Muscle layer of duodenum (tissue), 2 donors: ENCODE results near the gene HEPHL1.

Experiments used
- H3K27ac ChIP-seq: one replicate; pipeline ENCODE4 v1.7.0; 2013; ENCODE audit warnings: mild to moderate bottlenecking, low read length
- H3K27me3 ChIP-seq: one replicate; pipeline ENCODE4 v1.7.0; 2013; ENCODE audit warnings: low read depth, mild to moderate bottlenecking, control low read depth, low read length
- H3K36me3 ChIP-seq, 2 donors: one replicate each; pipeline ENCODE4 v1.7.0; 2013; ENCODE audit warnings: low read length in 2 of 2, control low read depth in 1 of 2, mild to moderate bottlenecking in 1 of 2; ENCODE audit not compliant: insufficient read depth in 2 of 2, control insufficient read depth in 1 of 2
- H3K4me1 ChIP-seq, 2 donors: one replicate each; pipeline ENCODE4 v1.7.0; 2013; ENCODE audit warnings: low read length in 2 of 2, mild to moderate bottlenecking in 2 of 2, control low read depth in 1 of 2, moderate library complexity in 1 of 2; ENCODE audit not compliant: insufficient read depth in 2 of 2, control insufficient read depth in 1 of 2
- H3K4me3 ChIP-seq, 2 donors: one replicate each; pipeline ENCODE4 v1.7.0; 2013; ENCODE audit warnings: low read length in 2 of 2, low read depth in 1 of 2, mild to moderate bottlenecking in 1 of 2
- H3K9me3 ChIP-seq, 2 donors: one replicate each; pipeline ENCODE4 v1.7.0; 2013; ENCODE audit warnings: low read length in 2 of 2, control low read depth in 1 of 2, mild to moderate bottlenecking in 1 of 2; ENCODE audit not compliant: control insufficient read depth in 1 of 2
- donor health status: healthy.

Gene HEPHL1

DNA sequence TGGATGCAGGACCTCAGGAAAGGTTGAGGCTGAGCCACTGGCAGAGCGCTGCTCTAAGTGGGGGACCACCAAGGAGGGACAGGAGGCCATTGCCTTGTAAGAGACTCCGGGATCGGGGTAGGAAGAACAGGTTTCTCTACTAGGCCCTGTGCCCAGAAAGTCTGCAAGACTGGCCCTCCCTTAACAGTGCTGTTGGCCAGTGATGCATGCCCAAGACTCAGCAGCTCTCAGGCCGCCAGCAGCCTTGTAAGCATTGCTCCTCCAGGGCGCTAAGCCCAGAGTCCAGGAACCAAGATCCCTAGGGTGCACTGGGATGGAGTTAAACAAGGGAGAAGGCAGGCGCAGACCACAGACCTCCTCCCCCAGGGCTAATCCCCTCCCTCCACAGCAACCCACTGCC lies 68.2 kb downstream of the HEPHL1 start:
- Histone ChIP-seq H3K4me1 (no peaks in the 10 kb centered on the region), H3K27me3 (no peaks in the 10 kb centered on the region), H3K9me3 (peaks cover 0 to 10% of the 10 kb centered on the region in 2 donors), H3K27ac (no peak overlapping the region), H3K36me3 (no peaks in the 10 kb centered on the region), H3K4me3 (no peak overlapping the region)

DNA sequence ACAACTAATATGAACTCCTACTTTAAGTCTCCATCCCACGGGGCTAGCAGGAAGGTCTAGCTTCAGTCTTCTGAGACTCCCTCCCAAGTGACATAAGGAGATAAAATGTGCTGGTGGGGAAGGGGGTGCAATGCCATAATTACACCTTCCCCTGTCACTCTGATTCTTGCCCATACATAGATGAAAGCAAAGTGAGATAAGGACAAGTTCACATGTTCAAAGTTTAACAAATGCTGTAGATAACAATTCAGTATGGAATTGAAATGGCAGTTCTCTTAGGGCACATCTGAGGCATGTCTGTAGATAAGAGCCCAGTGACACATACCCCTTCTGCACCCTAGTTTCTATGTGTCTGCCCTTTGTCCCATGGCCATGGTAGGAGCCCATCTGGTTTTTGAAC lies 69.2 kb downstream of the HEPHL1 start:
- no peaks in the 10 kb centered on the region for H3K36me3 ChIP-seq
- no peak overlapping the region for H3K27ac ChIP-seq
- H3K27me3 ChIP-seq: no peaks in the 10 kb centered on the region
- H3K9me3 ChIP-seq: peaks cover 0 to 10% of the 10 kb centered on the region in 2 donors
- H3K4me3 ChIP-seq: no peak overlapping the region
- no peaks in the 10 kb centered on the region for H3K4me1 ChIP-seq

DNA sequence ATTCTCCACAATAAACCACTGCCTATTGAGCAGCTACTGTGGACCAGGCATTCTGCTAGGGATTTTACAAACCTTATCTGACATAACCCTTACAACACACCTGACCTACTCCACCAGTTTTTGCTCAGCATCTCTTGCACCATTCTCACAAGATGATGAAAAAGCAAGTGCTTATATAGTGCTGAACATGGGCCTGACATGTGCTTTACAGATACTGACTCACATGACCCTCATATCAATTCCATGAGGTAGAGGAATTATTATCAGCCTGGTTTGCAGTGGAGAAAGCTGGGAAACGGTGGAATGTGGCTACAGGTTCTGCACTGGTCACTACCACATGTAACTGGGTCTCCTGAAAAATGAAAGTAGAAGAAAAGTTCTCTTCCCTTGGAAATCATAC lies 69.9 kb downstream of the HEPHL1 start:
- no peaks in the 10 kb centered on the region for H3K27me3 ChIP-seq
- no peaks in the 10 kb centered on the region for H3K4me1 ChIP-seq
- H3K27ac ChIP-seq: no peak overlapping the region
- no peak overlapping the region for H3K4me3 ChIP-seq
- no peaks in the 10 kb centered on the region for H3K36me3 ChIP-seq
- H3K9me3 ChIP-seq: peaks cover 0 to 10% of the 10 kb centered on the region in 2 donors

- Histone ChIP-seq H3K4me3 (no peak overlapping the region), H3K27me3 (no peaks in the 10 kb centered on the region), H3K36me3 (no peaks in the 10 kb centered on the region), H3K9me3 (no peaks in the 10 kb centered on the region), H3K4me1 (no peaks in the 10 kb centered on the region), H3K27ac (no peak overlapping the region)
Measured at GRCh38 chr11:94100253-94100652, 79.1 kb downstream of the HEPHL1 start.

DNA sequence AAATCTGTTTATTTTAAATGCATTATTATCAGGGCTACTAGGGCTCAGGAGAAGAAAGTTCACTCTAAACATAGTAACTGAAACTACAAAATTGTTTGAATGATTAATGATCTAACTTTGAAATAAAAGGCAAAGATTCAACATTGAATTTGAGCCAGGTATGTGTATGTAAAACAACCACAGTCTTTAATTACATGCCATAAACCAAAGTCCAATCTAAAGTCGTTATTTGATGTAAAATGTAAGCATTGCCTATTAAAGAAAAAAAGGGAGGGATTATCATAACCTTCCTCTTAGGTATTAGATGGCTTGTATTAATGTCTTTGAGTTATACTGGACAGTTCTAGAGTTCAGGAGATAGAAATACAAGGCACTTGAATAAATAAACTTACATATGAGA lies 82.3 kb downstream of the HEPHL1 start:
- Histone ChIP-seq H3K4me3 (no peak overlapping the region), H3K9me3 (no peaks in the 10 kb centered on the region), H3K27ac (no peak overlapping the region), H3K36me3 (no peaks in the 10 kb centered on the region), H3K4me1 (no peaks in the 10 kb centered on the region), H3K27me3 (no peaks in the 10 kb centered on the region)

DNA sequence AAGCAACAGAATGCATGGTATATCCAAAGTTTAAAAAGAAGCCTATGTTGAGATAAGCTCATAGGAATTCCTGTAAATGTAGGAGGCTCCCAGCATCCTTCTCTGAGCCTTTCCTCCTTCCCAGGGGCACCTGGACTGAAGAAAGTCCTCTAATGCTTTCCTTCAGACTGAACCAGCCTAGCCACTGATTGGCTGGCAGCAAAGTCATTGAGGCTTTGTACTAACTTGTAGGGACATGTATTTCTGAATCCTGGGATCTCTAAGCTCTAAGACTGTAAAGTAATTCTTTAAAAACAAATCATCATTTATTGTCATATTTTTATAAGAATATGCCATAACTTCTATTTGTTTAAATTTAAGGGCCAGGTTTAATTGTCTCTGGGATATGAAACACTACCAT lies 83.6 kb downstream of the HEPHL1 start:
- Histone ChIP-seq H3K27ac (no peak overlapping the region), H3K27me3 (no peaks in the 10 kb centered on the region), H3K4me1 (no peaks in the 10 kb centered on the region), H3K36me3 (no peaks in the 10 kb centered on the region), H3K9me3 (no peaks in the 10 kb centered on the region), H3K4me3 (no peak overlapping the region)

GRCh38 chr11:94106716-94107115 lies 85.6 kb downstream of the HEPHL1 start:
- Histone ChIP-seq H3K36me3 (no peaks in the 10 kb centered on the region), H3K9me3 (no peaks in the 10 kb centered on the region), H3K27me3 (no peaks in the 10 kb centered on the region), H3K27ac (no peak overlapping the region), H3K4me1 (no peaks in the 10 kb centered on the region), H3K4me3 (no peak overlapping the region)

GRCh38 chr11:94107363-94107762 lies 86.2 kb downstream of the HEPHL1 start:
- H3K4me1 ChIP-seq: no peaks in the 10 kb centered on the region
- H3K27ac ChIP-seq: no peak overlapping the region
- no peaks in the 10 kb centered on the region for H3K27me3 ChIP-seq
- no peaks in the 10 kb centered on the region for H3K36me3 ChIP-seq
- no peaks in the 10 kb centered on the region for H3K9me3 ChIP-seq
- no peak overlapping the region for H3K4me3 ChIP-seq

GRCh38 chr11:94111241-94111640 lies 90.1 kb downstream of the HEPHL1 start:
- Histone ChIP-seq H3K36me3 (no peaks in the 10 kb centered on the region), H3K27ac (no peak overlapping the region), H3K27me3 (no peaks in the 10 kb centered on the region), H3K4me3 (no peak overlapping the region), H3K4me1 (no peaks in the 10 kb centered on the region), H3K9me3 (no peaks in the 10 kb centered on the region)

DNA sequence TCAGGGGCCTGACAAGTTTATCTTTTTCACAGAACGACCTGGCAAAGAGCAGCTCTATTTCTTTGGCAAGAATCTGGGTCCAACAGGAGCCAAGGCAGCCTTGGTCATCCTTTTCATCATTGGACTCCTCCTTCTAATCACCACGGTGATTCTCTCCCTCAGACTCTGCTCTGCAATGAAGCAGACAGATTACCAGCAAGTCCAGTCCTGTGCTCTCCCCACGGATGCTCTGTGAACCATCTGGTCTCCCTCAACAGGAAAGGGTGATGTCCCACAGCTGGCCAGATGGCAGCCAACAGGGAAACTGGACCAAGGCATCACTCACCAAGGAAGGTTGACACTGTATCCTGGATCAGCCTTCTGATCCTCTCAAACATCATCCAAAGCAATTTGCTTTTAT lies 90.5 kb downstream of the HEPHL1 start:
- Histone ChIP-seq H3K4me1 (no peaks in the 10 kb centered on the region), H3K27me3 (no peaks in the 10 kb centered on the region), H3K36me3 (no peaks in the 10 kb centered on the region), H3K9me3 (no peaks in the 10 kb centered on the region), H3K4me3 (no peak overlapping the region), H3K27ac (no peak overlapping the region)

DNA sequence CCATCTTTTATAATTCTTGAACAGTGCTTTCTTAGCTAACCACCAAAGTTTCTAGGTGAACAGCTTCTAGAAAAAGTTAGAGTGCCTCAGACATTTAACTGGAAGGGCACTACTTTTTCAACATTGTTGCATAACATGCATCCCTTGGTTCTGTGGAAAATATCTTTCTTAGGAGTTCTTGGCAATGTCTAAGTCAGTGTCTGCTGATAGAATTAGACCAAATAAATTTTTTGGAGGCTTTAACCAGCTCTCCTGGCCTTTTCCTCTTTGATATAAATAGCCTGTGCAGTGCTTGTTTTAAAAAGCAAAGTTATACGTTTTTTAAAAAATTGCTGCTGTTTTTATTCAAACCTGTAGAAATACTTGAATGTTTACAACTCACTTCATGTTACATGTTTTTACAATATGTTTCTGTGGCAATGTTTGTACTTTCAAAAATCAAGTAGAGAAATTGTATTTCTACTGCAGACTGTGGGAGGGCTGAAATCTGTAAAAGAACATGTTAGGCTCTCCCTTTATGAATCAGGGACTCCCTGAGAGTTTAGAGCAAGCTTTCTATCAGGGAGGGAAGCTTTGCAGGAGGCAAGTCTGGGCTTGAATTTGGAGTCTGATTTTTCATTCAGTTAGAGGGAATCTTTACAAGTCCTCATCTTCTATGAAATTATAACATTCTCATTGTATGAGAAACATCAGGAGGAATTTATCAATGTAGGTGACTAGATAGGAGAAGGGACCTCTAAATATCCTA lies 91.2 kb downstream of the HEPHL1 start:
- H3K27me3 ChIP-seq: no peaks in the 10 kb centered on the region
- no peaks in the 10 kb centered on the region for H3K4me1 ChIP-seq
- no peaks in the 10 kb centered on the region for H3K36me3 ChIP-seq
- no peak overlapping the region for H3K4me3 ChIP-seq
- H3K27ac ChIP-seq: no peak overlapping the region
- H3K9me3 ChIP-seq: no peaks in the 10 kb centered on the region

- Histone ChIP-seq H3K4me3 (no peak overlapping the region), H3K36me3 (no peaks in the 10 kb centered on the region), H3K27me3 (no peaks in the 10 kb centered on the region), H3K27ac (no peak overlapping the region), H3K9me3 (no peaks in the 10 kb centered on the region), H3K4me1 (no peaks in the 10 kb centered on the region)
Measured at GRCh38 chr11:94117197-94117574, 96.0 kb downstream of the HEPHL1 start.
